HEK293T (cell line): ENCODE results near the gene GABRB1.

Experiments used
- ARNT ChIP-seq: fragments of 450-650 bp; IDR thresholded peaks from 2 replicates; pipeline ENCODE4 v1.6.1; 2017; ENCODE audit warnings: mild to moderate bottlenecking
- BHLHE40 ChIP-seq: fragments of 450-650 bp; IDR thresholded peaks from 2 replicates; pipeline ENCODE4 v1.6.1; 2016; ENCODE audit warnings: mild to moderate bottlenecking, moderate library complexity, borderline replicate concordance
- CTBP1 ChIP-seq: fragments of 450-650 bp; IDR thresholded peaks from 2 replicates; pipeline ENCODE4 v1.6.1; 2016; ENCODE audit warnings: borderline replicate concordance
- ELF4 ChIP-seq: fragments of 450-650 bp; IDR thresholded peaks from 2 replicates; pipeline ENCODE4 v1.6.1; 2017; ENCODE audit warnings: antibody characterized with exemption
- FOXA1 ChIP-seq: fragments of 450-650 bp; IDR thresholded peaks from 2 replicates; pipeline ENCODE4 v1.6.1; 2016; ENCODE audit warnings: mild to moderate bottlenecking
- L3MBTL2 ChIP-seq: fragments of 450-650 bp; conservative IDR thresholded peaks from 2 replicates; pipeline ENCODE4 v1.6.1; 2016; ENCODE audit warnings: mild to moderate bottlenecking
- ZNF384 ChIP-seq: fragments of 450-650 bp; IDR thresholded peaks from 2 replicates; pipeline ENCODE4 v1.6.1; 2016

- TF ChIP-seq FOXA1 (no peak), ZNF384 (no peak), ELF4 (no peak), CTBP1 (no peak), L3MBTL2 (no peak), ARNT (no peak), BHLHE40 (no peak)
Measured at GRCh38 chr4:46993075-46994006, 38.0 kb upstream of the GABRB1 start, which contains the start of gene GABRA4.
